Stimulated activated CD8-positive, alpha-beta memory T cell treated with anti-CD3 and anti-CD28 coated beads, Interleukin-15, amount 100 ng/mL, for 4 hours (primary cell): ENCODE data around the gene ASCL2.
"Not testable (repeated sequence)": the region's sequence is repeated elsewhere in the genome, so short reads cannot be mapped to it uniquely, and the experiment has no call there.

ENCODE experiments used
- DNase-seq, 2 donors: peaks; one replicate each; pipeline ENCODE4 v3.0.0-alpha.2; 2020; ENCODE audit warnings: low read depth in 2 of 2

ASCL2 gene

GRCh38 chr11:2297623-2298030 is 27.2 kb upstream of the ASCL2 start:
- no peak for DNase-seq

DNA sequence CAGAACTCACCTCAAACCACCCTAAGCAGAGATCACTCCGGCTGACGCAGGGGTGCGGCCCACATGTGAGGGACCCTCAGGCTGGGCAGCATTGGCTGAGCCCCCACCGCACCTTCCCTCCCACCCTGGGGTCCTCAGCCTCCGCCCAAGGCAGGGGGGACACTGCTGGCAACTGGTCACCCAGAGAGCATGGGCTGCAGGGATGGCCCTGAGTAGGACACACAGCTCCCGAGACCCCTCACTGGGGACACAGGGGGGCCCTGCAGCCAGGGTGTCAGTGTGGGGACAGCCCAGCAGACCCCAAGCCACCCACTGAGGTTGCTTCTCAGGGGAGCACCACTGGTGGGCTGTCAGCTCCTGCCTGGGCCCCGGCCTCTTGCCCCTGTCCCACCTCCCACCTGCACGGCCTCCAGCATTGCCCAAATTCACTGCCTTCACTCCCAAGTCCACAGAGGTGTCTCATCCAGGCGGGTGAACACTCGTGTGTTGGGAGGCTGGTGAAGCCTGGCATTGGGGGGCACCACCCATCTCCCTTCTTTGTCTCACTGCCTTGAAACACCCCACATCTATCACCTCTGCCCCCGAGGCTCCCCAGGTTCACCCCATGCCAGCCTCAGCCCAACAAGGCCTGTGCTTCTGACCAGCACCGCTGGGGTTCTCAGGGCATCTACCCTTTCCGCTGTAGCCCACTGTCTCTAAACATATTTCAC is 26.7 kb upstream of the ASCL2 start:
- DNase-seq = no peak

GRCh38 chr11:2295971-2296912 is 25.9 kb upstream of the ASCL2 start:
- no peak for DNase-seq

GRCh38 chr11:2294926-2295290 is 24.5 kb upstream of the ASCL2 start:
- no peak for DNase-seq

GRCh38 chr11:2293984-2294925 is 23.9 kb upstream of the ASCL2 start:
- DNase-seq = no peak

DNA sequence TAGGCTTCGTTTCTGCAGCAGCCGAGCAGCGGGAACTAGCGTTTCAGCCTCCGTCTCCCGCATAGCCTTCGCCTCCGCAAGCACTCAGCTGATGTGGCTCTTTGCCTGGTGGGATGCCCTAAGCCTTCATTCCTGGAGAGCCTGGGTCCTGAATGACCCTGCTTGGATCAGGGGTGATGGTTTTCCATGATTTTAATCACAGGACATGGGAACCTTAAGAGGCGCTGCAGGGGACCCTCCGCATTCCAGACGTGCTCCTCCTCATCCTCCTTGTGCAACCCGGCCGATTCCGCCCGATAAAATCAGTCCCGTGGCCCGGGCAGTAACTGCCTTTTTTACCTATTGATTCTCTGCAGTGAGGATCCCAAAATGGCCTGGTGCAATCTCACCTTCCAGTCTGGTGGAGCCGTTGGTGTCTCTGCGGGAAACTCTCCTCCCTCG is 23.2 kb upstream of the ASCL2 start:
- DNase-seq = no peak

- no peak for DNase-seq
Observed at GRCh38 chr11:2290351-2290841, 20.0 kb upstream of the ASCL2 start.

DNA sequence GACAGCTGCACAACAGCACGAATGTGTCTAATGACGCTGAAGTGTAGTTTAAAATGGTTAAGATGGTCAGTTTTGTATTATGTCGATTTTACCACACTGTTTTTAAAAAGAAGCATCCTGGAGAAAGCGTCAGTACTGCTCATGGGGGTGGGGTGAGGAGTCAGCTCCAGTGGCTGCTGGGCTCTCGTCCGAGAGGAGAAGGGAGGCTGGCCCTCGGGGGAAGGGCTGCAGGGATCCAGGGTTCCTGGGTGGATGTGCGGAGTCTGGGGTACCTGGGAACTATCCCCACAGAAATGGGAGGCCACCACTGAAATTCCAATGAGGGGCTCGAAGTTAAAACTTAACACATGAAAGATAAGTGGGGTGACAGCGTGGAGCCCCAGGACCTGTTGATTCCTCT is 19.5 kb upstream of the ASCL2 start:
- DNase-seq = no peak

DNA sequence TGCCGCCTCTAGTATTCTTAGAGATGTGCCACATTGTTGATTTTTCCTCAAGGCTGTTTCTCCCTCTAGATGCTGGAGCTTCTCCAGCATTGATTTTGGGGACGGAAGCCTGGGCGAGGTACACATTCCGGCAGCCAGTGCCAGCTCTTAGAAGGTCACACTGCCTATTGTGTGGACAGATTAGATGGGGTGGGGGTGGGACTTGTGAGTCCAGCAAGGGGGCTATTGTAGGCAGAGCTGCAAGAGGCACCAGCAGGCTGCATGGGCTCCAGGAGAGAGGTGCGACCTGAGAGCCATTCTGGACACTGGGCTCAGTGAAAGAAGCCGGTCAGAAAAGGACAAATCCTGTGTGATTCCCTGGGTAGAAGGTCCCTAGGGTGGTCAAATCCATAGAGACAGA is 19.0 kb upstream of the ASCL2 start:
- no peak for DNase-seq

- no peak for DNase-seq
Observed at GRCh38 chr11:2287091-2287490, 16.7 kb upstream of the ASCL2 start.

GRCh38 chr11:2286350-2286749 is 16.0 kb upstream of the ASCL2 start:
- DNase-seq = not testable (repeated sequence)

- DNase-seq = no peak
Observed at GRCh38 chr11:2280208-2280607, 9.8 kb upstream of the ASCL2 start.

DNA sequence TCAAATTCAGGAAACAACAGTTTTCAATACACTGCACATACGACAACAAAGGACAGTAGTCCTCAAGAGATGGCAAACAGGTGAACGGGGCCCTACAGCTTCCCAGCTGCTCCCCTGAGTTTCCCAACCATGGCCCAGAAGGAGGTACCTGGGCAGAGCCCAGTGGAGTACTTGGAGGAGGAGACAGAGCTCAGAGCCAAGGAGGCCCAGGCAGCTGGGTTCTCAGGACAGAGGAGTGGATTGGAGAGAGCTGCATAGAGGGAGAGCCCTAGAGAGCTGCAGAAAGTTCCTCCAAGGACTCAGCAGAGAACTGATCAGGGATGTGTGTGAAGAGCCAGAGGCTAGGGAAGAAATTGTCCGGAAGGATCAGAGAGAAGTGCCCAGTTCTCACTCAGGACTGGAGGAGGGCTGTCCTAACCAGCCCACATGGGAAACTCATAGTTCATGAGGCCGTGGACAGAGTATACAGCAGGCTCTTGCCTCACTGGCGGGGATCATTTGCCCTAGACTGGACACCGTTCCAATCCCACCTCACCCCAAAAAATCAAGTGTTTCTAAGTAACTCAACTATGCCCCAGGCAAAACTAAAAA is 7.6 kb upstream of the ASCL2 start:
- no peak for DNase-seq

- no peak for DNase-seq
Observed at GRCh38 chr11:2277008-2277346, 6.6 kb upstream of the ASCL2 start.

GRCh38 chr11:2276280-2277007 is 6.1 kb upstream of the ASCL2 start:
- no peak for DNase-seq

- no peak for DNase-seq
Observed at GRCh38 chr11:2275334-2276279, 5.2 kb upstream of the ASCL2 start.

DNA sequence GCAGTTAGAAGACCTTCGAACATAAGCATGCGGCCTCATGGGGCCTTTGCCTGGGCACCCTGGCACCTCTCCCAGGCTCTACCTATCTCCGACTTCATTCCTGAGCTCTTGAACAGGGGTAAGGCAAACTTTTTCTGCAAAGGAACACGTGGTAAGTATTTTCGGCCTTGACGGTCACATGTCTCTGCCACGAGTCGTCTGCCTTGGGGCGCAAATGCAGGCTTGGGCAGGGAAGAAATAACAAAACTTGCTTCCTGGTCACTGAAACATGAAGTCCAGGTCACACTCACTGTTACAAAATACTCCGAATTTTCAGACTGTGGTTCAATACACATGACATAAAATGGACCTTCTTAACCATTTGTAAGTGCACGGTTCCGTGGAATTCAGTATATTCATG is 3.4 kb upstream of the ASCL2 start:
- DNase-seq = no peak

- DNase-seq = no peak
Observed at GRCh38 chr11:2273311-2273710, 2.9 kb upstream of the ASCL2 start.

DNA sequence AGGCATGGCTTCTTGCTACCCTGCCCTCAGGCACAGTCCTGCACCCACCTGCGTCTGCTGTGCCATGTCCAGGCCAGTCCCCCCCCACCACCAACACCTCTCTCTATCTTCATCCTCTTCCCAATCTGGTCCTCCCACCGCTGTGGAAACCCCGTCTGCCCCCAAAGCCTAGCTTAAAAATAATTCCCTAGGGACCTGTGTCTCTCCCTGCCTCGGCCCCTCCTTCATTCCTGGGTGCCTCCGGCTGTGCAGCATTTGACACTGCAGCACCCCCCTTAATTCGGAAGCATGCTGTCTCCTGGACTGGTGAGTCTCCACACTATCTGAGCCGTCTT is 2.5 kb upstream of the ASCL2 start:
- DNase-seq = no peak
